ENCODE data around the gene SMCO2.

Gene SMCO2

DNA sequence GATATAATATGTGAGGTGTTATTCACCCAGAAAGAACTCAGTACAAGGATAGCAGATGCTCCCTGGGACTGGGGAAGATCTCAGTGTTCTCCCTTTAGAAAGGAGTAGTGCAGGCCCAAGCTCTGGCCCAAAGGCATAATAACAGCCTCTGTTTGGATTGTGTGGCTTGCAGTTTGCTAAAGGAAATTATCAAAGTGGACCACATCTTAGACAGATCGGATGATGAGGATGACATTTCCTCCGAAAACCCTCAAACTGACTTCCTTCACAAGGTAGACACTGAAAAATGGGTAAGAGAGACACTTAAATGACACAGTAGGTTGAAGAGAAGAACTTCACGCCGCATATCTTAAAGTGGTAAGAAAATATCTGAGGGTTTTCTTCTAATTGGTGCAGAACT lies 26.1 kb downstream of the SMCO2 start:
- Histone ChIP-seq H3K4me3 (ENCODE audit: low read length) (no peak overlapping the region), H3K4me1 (ENCODE audit: insufficient read depth, low read length) (no peaks in the 10 kb centered on the region), H3K36me3 (ENCODE audit: insufficient read depth, low read length) (no peaks in the 10 kb centered on the region), H3K9me3 (ENCODE audit: insufficient read depth, low read depth, low read length) (peaks cover 16% of the 10 kb centered on the region; the same call in 1 of the 2 replicates), H3K27me3 (ENCODE audit: insufficient read depth, low read length) (no peaks in the 10 kb centered on the region), H3K27ac (ENCODE audit: low read depth, low read length) (no peak overlapping the region), H3K9ac (ENCODE audit: low read depth, low read length) (no peak overlapping the region)
- WGBS: 92% methylated on average over 4 of the region's 4 CpGs

DNA sequence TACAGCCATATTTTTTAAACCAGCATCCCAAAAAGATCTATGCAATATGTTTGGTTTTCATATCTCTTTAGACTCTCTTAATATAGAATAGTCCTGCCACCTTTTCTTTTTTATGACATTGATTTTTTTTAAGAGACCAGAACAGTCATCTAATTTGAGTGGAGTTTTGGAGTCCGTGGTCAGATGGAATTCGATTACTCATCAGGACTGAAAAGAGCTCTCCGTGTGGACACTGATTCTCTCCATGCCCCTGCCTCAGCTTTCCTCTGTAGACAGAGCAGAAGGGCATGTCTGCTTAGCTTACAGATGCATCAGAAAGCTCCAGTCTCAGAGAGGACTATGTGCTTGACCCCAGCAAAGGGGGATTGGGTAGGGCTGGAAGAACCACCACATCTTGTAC lies 27.8 kb downstream of the SMCO2 start:
- 83% methylated on average over 3 of the region's 3 CpGs for WGBS
- Histone ChIP-seq H3K9ac (ENCODE audit: low read depth, low read length) (no peak overlapping the region), H3K9me3 (ENCODE audit: insufficient read depth, low read depth, low read length) (peaks cover 22% of the 10 kb centered on the region), H3K4me3 (ENCODE audit: low read length) (no peak overlapping the region), H3K27ac (ENCODE audit: low read depth, low read length) (no peak overlapping the region), H3K4me1 (ENCODE audit: insufficient read depth, low read length) (no peaks in the 10 kb centered on the region), H3K36me3 (ENCODE audit: insufficient read depth, low read length) (no peaks in the 10 kb centered on the region), H3K27me3 (ENCODE audit: insufficient read depth, low read length) (no peaks in the 10 kb centered on the region)

DNA sequence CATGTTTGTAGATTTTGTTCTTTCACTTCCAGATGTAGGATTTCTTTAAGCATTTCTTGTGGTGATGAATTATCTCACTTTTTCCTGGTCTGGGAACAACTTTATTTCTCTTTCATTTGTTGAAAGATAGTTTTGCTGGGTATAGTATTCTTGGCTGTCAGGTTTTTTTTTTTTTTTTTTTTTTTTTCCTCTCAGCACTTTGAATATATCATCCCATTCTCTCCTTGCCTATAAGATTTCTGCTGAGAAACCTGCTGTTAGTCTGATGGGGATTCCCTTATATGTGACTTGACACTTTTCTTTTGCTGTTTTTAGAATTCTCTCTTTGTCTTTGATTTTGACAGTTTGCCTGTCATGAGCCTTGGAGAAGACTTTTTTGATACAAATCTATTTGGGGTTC lies 30.5 kb downstream of the SMCO2 start:
- no peaks in the 10 kb centered on the region for H3K36me3 ChIP-seq (ENCODE audit: insufficient read depth, low read length)
- no peaks in the 10 kb centered on the region for H3K27me3 ChIP-seq (ENCODE audit: insufficient read depth, low read length)
- H3K4me3 ChIP-seq (ENCODE audit: low read length): no peak overlapping the region
- no peak overlapping the region for H3K27ac ChIP-seq (ENCODE audit: low read depth, low read length)
- H3K9me3 ChIP-seq (ENCODE audit: insufficient read depth, low read depth, low read length): peaks cover 22% of the 10 kb centered on the region
- H3K4me1 ChIP-seq (ENCODE audit: insufficient read depth, low read length): no peaks in the 10 kb centered on the region
- no peak overlapping the region for H3K9ac ChIP-seq (ENCODE audit: low read depth, low read length)

DNA sequence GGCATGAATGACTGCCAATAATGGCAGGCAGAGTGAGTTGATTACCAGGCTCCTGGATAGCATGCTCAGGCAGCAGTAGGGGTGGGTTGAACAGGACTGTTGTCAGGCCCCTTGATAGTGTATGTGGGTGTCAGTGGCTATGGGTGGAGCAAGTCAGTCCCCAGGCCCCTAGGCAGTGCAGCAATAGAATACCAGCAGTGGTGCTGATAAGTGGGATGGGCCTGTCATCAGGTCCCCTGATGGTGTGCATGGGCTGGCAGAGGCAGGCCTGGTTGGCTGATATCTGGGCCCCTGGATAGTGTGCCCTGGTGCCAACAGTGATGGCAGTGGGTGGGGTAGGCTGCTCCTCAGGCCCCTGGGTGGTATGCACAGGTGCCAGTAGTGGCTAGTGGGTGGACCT lies 32.4 kb downstream of the SMCO2 start:
- Histone ChIP-seq H3K4me1 (ENCODE audit: insufficient read depth, low read length) (no peaks in the 10 kb centered on the region), H3K4me3 (ENCODE audit: low read length) (no peak overlapping the region), H3K9ac (ENCODE audit: low read depth, low read length) (no peak overlapping the region), H3K36me3 (ENCODE audit: insufficient read depth, low read length) (no peaks in the 10 kb centered on the region), H3K27ac (ENCODE audit: low read depth, low read length) (no peak overlapping the region), H3K9me3 (ENCODE audit: insufficient read depth, low read depth, low read length) (peaks cover 22% of the 10 kb centered on the region), H3K27me3 (ENCODE audit: insufficient read depth, low read length) (no peaks in the 10 kb centered on the region)

DNA sequence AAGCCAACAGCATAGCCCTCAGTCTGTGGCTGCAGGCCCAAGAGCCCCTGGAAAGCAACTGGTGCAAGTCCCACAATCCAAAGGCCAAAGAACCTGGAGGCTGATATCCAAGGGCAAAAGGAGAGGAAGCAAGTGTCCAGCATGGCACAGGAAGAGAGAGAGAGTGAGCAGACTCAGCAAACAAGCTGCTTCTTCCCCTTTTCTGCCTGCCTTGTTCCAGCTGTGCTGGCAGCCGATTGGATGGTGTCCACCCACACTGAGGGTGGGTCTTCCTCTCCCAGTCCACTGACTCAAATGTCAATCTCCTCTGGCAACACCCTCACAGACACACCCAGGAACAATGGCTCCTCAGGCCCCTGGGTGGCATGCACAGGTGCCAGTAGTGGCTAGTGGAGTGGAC lies 33.5 kb downstream of the SMCO2 start:
- 89% methylated on average over 1 of the region's 1 CpG for WGBS
- H3K27ac ChIP-seq (ENCODE audit: low read depth, low read length): no peak overlapping the region
- no peaks in the 10 kb centered on the region for H3K4me1 ChIP-seq (ENCODE audit: insufficient read depth, low read length)
- H3K27me3 ChIP-seq (ENCODE audit: insufficient read depth, low read length): no peaks in the 10 kb centered on the region
- H3K4me3 ChIP-seq (ENCODE audit: low read length): no peak overlapping the region
- no peak overlapping the region for H3K9ac ChIP-seq (ENCODE audit: low read depth, low read length)
- peaks cover 22% of the 10 kb centered on the region for H3K9me3 ChIP-seq (ENCODE audit: insufficient read depth, low read depth, low read length)
- no peaks in the 10 kb centered on the region for H3K36me3 ChIP-seq (ENCODE audit: insufficient read depth, low read length)

GRCh38 chr12:27486961-27487360 lies 40.4 kb downstream of the SMCO2 start:
- Histone ChIP-seq H3K9ac (ENCODE audit: low read depth, low read length) (no peak overlapping the region), H3K4me3 (ENCODE audit: low read length) (no peak overlapping the region), H3K4me1 (ENCODE audit: insufficient read depth, low read length) (no peaks in the 10 kb centered on the region), H3K9me3 (ENCODE audit: insufficient read depth, low read depth, low read length) (no peaks in the 10 kb centered on the region), H3K27me3 (ENCODE audit: insufficient read depth, low read length) (no peaks in the 10 kb centered on the region), H3K36me3 (ENCODE audit: insufficient read depth, low read length) (no peaks in the 10 kb centered on the region), H3K27ac (ENCODE audit: low read depth, low read length) (no peak overlapping the region)

DNA sequence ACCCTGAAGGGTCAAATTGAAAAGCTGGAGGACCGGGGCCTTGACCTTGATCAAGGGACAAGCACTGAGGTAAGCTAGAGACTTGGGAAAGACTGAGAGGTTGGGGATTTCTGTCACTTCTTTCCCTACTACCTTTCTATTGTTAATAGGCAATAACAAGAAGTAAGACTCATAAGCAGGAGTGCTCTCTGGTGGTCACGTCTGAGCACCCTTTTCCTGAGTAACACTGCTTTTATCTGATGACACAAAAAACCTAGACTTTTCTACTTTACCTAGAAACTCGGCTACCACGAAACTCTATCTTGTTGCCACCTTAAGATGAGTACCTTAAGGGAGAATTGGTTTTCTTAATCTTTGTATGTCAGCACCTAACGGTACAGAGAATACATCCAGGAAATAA lies 41.9 kb downstream of the SMCO2 start:
- WGBS: 86% methylated on average over 5 of the region's 5 CpGs

GRCh38 chr12:27491226-27491625 lies 44.7 kb downstream of the SMCO2 start:
- WGBS: 94% methylated on average over 1 of the region's 2 CpGs
- Histone ChIP-seq H3K36me3 (ENCODE audit: insufficient read depth, low read length) (no peaks in the 10 kb centered on the region), H3K27me3 (ENCODE audit: insufficient read depth, low read length) (no peaks in the 10 kb centered on the region)

More for the DNA sequence above, 41.9 kb downstream of the SMCO2 start:
- no peaks in the 10 kb centered on the region for H3K27me3 ChIP-seq (ENCODE audit: insufficient read depth, low read length)
- H3K9ac ChIP-seq (ENCODE audit: low read depth, low read length): no peak overlapping the region
- H3K4me1 ChIP-seq (ENCODE audit: insufficient read depth, low read length): no peaks in the 10 kb centered on the region
- H3K36me3 ChIP-seq (ENCODE audit: insufficient read depth, low read length): no peaks in the 10 kb centered on the region
- no peaks in the 10 kb centered on the region for H3K9me3 ChIP-seq (ENCODE audit: insufficient read depth, low read depth, low read length)
- H3K4me3 ChIP-seq (ENCODE audit: low read length): no peak overlapping the region
- no peak overlapping the region for H3K27ac ChIP-seq (ENCODE audit: low read depth, low read length)

DNA sequence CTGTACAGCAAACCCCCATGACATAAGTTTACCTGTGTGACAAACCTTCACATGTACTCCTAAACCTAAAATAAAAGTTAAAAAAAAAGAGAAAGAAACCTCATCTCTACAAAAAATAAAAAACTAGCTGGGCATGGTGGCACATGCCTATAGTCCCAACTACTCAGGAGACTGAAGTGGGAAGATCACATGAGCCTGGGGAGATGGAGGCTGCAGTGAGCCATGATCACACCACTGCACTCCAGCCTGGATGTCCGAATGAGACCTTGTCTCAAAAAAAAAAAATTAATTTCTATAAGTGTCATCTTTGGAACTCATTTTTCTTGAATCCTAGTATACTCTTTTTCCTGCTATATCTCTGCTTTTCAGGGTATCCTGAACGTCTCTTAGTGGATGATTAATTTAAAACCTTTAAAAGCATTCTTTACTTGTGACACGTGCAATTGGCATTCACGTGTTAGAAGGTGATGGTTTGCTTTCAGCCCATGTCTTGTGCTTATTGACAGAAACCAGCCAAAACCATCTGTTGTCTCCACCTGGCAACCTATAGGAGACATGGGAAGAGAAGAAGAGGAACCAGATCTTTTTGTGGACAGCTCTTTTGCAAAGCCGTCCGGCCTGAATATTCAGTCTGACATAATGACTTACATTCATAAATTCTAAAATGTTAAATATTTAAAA lies 46.9 kb downstream of the SMCO2 start:
- H3K27me3 ChIP-seq (ENCODE audit: insufficient read depth, low read length): no peaks in the 10 kb centered on the region
- H3K4me3 ChIP-seq (ENCODE audit: low read length): no peak overlapping the region
- no peaks in the 10 kb centered on the region for H3K36me3 ChIP-seq (ENCODE audit: insufficient read depth, low read length)
- 69% methylated on average over 4 of the region's 6 CpGs for WGBS
- H3K4me1 ChIP-seq (ENCODE audit: insufficient read depth, low read length): no peaks in the 10 kb centered on the region
- H3K27ac ChIP-seq (ENCODE audit: low read depth, low read length): no peak overlapping the region
- no peak overlapping the region for H3K9ac ChIP-seq (ENCODE audit: low read depth, low read length)
- H3K9me3 ChIP-seq (ENCODE audit: insufficient read depth, low read depth, low read length): no peaks in the 10 kb centered on the region

More at GRCh38 chr12:27491226-27491625, 44.7 kb downstream of the SMCO2 start:
- Histone ChIP-seq H3K27ac (ENCODE audit: low read depth, low read length) (no peak overlapping the region), H3K9me3 (ENCODE audit: insufficient read depth, low read depth, low read length) (no peaks in the 10 kb centered on the region), H3K4me3 (ENCODE audit: low read length) (no peak overlapping the region), H3K4me1 (ENCODE audit: insufficient read depth, low read length) (no peaks in the 10 kb centered on the region), H3K9ac (ENCODE audit: low read depth, low read length) (no peak overlapping the region)

- no peak overlapping the region for H3K27ac ChIP-seq (ENCODE audit: low read depth, low read length)
- no peak overlapping the region for H3K4me3 ChIP-seq (ENCODE audit: low read length)
- no peaks in the 10 kb centered on the region for H3K36me3 ChIP-seq (ENCODE audit: insufficient read depth, low read length)
- H3K27me3 ChIP-seq (ENCODE audit: insufficient read depth, low read length): no peaks in the 10 kb centered on the region
- no peaks in the 10 kb centered on the region for H3K4me1 ChIP-seq (ENCODE audit: insufficient read depth, low read length)
- H3K9me3 ChIP-seq (ENCODE audit: insufficient read depth, low read depth, low read length): no peaks in the 10 kb centered on the region
- 90% methylated on average over 3 of the region's 3 CpGs for WGBS
- H3K9ac ChIP-seq (ENCODE audit: low read depth, low read length): no peak overlapping the region
Observed at GRCh38 chr12:27497446-27497845, 50.9 kb downstream of the SMCO2 start.

GRCh38 chr12:27498149-27498548 lies 51.6 kb downstream of the SMCO2 start:
- H3K4me3 ChIP-seq (ENCODE audit: low read length): no peak overlapping the region
- 95% methylated on average over 4 of the region's 4 CpGs for WGBS
- no peaks in the 10 kb centered on the region for H3K4me1 ChIP-seq (ENCODE audit: insufficient read depth, low read length)
- no peaks in the 10 kb centered on the region for H3K36me3 ChIP-seq (ENCODE audit: insufficient read depth, low read length)
- H3K9me3 ChIP-seq (ENCODE audit: insufficient read depth, low read depth, low read length): no peaks in the 10 kb centered on the region
- no peak overlapping the region for H3K27ac ChIP-seq (ENCODE audit: low read depth, low read length)
- H3K27me3 ChIP-seq (ENCODE audit: insufficient read depth, low read length): no peaks in the 10 kb centered on the region
- H3K9ac ChIP-seq (ENCODE audit: low read depth, low read length): no peak overlapping the region

DNA sequence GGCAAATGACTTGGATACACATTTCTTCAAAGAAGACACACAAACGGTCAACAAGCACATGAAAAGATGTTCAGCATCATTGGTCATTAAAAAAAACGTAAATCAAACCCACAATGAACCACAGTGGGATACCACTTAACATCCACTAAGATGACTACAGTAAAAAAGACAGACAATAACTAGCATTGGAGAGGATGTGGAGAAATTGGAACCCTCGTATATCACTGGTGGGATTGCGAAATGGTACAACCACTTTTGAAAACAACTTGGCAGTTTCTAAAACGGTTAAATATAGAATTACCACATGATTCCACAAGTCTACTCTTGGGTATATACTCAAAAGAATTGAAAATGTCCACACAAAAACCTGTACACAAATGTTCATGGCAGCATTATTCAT lies 52.2 kb downstream of the SMCO2 start:
- H3K4me3 ChIP-seq (ENCODE audit: low read length): no peak overlapping the region
- no peak overlapping the region for H3K9ac ChIP-seq (ENCODE audit: low read depth, low read length)
- H3K9me3 ChIP-seq (ENCODE audit: insufficient read depth, low read depth, low read length): no peaks in the 10 kb centered on the region
- no peaks in the 10 kb centered on the region for H3K36me3 ChIP-seq (ENCODE audit: insufficient read depth, low read length)
- H3K4me1 ChIP-seq (ENCODE audit: insufficient read depth, low read length): no peaks in the 10 kb centered on the region
- WGBS: 94% methylated on average over 5 of the region's 5 CpGs
- no peaks in the 10 kb centered on the region for H3K27me3 ChIP-seq (ENCODE audit: insufficient read depth, low read length)
- no peak overlapping the region for H3K27ac ChIP-seq (ENCODE audit: low read depth, low read length)

Measured in HUES64 (cell line).